HEK293 (cell line): Measurements from ENCODE around the gene LSS.

Experiments
- FEZF1 ChIP-seq: fragments of 450-650 bp; formaldehyde crosslinking; IDR thresholded peaks from 2 replicates; pipeline ENCODE4 v1.5.1; 2016; ENCODE audit warnings: missing biosample characterization, missing genetic modification characterization
- IKZF3 ChIP-seq: fragments of 450-650 bp; IDR thresholded peaks from 2 replicates; pipeline ENCODE4 v1.5.0; 2018; ENCODE audit warnings: missing biosample characterization, mild to moderate bottlenecking, missing genetic modification characterization, moderate library complexity
- PRDM1 ChIP-seq: fragments of 450-650 bp; formaldehyde crosslinking; IDR thresholded peaks from 2 replicates; pipeline ENCODE4; 2016; ENCODE audit warnings: missing biosample characterization, missing genetic modification characterization
- SALL2 ChIP-seq: fragments of 450-650 bp; formaldehyde crosslinking; IDR thresholded peaks from 2 replicates; pipeline ENCODE4 v1.5.0; 2017; ENCODE audit warnings: missing biosample characterization, mild to moderate bottlenecking, missing genetic modification characterization, borderline replicate concordance
- SCRT1 ChIP-seq: fragments of 450-650 bp; formaldehyde crosslinking; IDR thresholded peaks from 2 replicates; pipeline ENCODE4 v1.5.1; 2016; ENCODE audit warnings: missing biosample characterization, missing genetic modification characterization, borderline replicate concordance
- SP2 ChIP-seq: fragments of 450-650 bp; formaldehyde crosslinking; IDR thresholded peaks from 2 replicates; pipeline ENCODE4 v1.5.1; 2016; ENCODE audit warnings: missing biosample characterization, missing genetic modification characterization
- ZBTB48 ChIP-seq: fragments of 450-650 bp; formaldehyde crosslinking; IDR thresholded peaks from 2 replicates; pipeline ENCODE4 v1.5.1; 2016; ENCODE audit warnings: missing biosample characterization, missing genetic modification characterization
- ZFP69B ChIP-seq: fragments of 450-650 bp; formaldehyde crosslinking; IDR thresholded peaks from 2 replicates; pipeline ENCODE4 v1.5.1; 2016; ENCODE audit warnings: missing biosample characterization, missing genetic modification characterization
- ZNF157 ChIP-seq: fragments of 450-650 bp; formaldehyde crosslinking; IDR thresholded peaks from 2 replicates; pipeline ENCODE4 v1.5.1; 2016; ENCODE audit warnings: missing biosample characterization, missing genetic modification characterization
- ZNF175 ChIP-seq: fragments of 450-650 bp; formaldehyde crosslinking; IDR thresholded peaks from 2 replicates; pipeline ENCODE4 v1.5.1; 2016; ENCODE audit warnings: missing biosample characterization, missing genetic modification characterization
- ZNF184 ChIP-seq: fragments of 450-650 bp; IDR thresholded peaks from 2 replicates; pipeline ENCODE4 v1.5.1; 2018; ENCODE audit warnings: missing biosample characterization, mild to moderate bottlenecking, missing genetic modification characterization
- ZNF2 ChIP-seq: fragments of 450-650 bp; formaldehyde crosslinking; IDR thresholded peaks from 2 replicates; pipeline ENCODE4 v1.5.1; 2016; ENCODE audit warnings: missing biosample characterization, missing genetic modification characterization
- ZNF302 ChIP-seq: fragments of 450-650 bp; formaldehyde crosslinking; IDR thresholded peaks from 2 replicates; pipeline ENCODE4 v1.5.1; 2016; ENCODE audit warnings: missing biosample characterization, missing genetic modification characterization, low read depth
- ZNF324 ChIP-seq: fragments of 450-650 bp; formaldehyde crosslinking; IDR thresholded peaks from 2 replicates; pipeline ENCODE4 v1.5.1; 2016; ENCODE audit warnings: missing biosample characterization, missing genetic modification characterization
- ZNF341 ChIP-seq: fragments of 450-650 bp; formaldehyde crosslinking; IDR thresholded peaks from 2 replicates; pipeline ENCODE4; 2016; ENCODE audit warnings: low read depth, missing biosample characterization, missing genetic modification characterization
- ZNF423 ChIP-seq: fragments of 450-650 bp; formaldehyde crosslinking; IDR thresholded peaks from 2 replicates; pipeline ENCODE4 v1.5.1; 2016; ENCODE audit warnings: missing biosample characterization, missing genetic modification characterization
- ZNF530 ChIP-seq: fragments of 450-650 bp; formaldehyde crosslinking; IDR thresholded peaks from 2 replicates; pipeline ENCODE4 v1.5.1; 2016; ENCODE audit warnings: low read depth, missing biosample characterization, missing genetic modification characterization
- ZNF548 ChIP-seq: fragments of 450-650 bp; formaldehyde crosslinking; IDR thresholded peaks from 2 replicates; pipeline ENCODE4 v1.5.1; 2016; ENCODE audit warnings: missing biosample characterization, missing genetic modification characterization
- ZNF747 ChIP-seq: fragments of 450-650 bp; formaldehyde crosslinking; IDR thresholded peaks from 2 replicates; pipeline ENCODE4 v1.5.1; 2016; ENCODE audit warnings: missing biosample characterization, missing genetic modification characterization
- ZNF76 ChIP-seq: fragments of 450-650 bp; formaldehyde crosslinking; IDR thresholded peaks from 2 replicates; pipeline ENCODE4; 2016; ENCODE audit warnings: low read depth, missing biosample characterization, missing genetic modification characterization, borderline replicate concordance
- TF ChIP-seq, protein P1 (sequence below): fragments of 450-650 bp; formaldehyde crosslinking; IDR thresholded peaks from 2 replicates; pipeline ENCODE4 v1.5.1; 2016; ENCODE audit warnings: missing biosample characterization, missing genetic modification characterization
- TF ChIP-seq, protein P2 (sequence below): fragments of 450-650 bp; formaldehyde crosslinking; IDR thresholded peaks from 2 replicates; pipeline ENCODE4 v1.5.1; 2016; ENCODE audit warnings: missing biosample characterization, missing genetic modification characterization
- TF ChIP-seq, protein P3 (sequence below): fragments of 450-650 bp; formaldehyde crosslinking; IDR thresholded peaks from 2 replicates; pipeline ENCODE4 v1.5.1; 2016; ENCODE audit warnings: missing biosample characterization, missing genetic modification characterization
- TF ChIP-seq, protein P4 (sequence below): fragments of 450-650 bp; formaldehyde crosslinking; IDR thresholded peaks from 2 replicates; pipeline ENCODE4 v1.5.1; 2016; ENCODE audit warnings: missing biosample characterization, missing genetic modification characterization
- TF ChIP-seq, protein P5 (sequence below): fragments of 450-650 bp; formaldehyde crosslinking; IDR thresholded peaks from 2 replicates; pipeline ENCODE4 v1.5.1; 2017; ENCODE audit warnings: missing biosample characterization, missing genetic modification characterization
- TF ChIP-seq, protein P6 (sequence below): fragments of 450-650 bp; formaldehyde crosslinking; IDR thresholded peaks from 2 replicates; pipeline ENCODE4 v1.5.1; 2016; ENCODE audit warnings: missing biosample characterization, missing genetic modification characterization
- TF ChIP-seq, protein P7 (sequence below): fragments of 450-650 bp; formaldehyde crosslinking; IDR thresholded peaks from 2 replicates; pipeline ENCODE4 v1.5.1; 2017; ENCODE audit warnings: missing biosample characterization, missing genetic modification characterization

Gene LSS

DNA sequence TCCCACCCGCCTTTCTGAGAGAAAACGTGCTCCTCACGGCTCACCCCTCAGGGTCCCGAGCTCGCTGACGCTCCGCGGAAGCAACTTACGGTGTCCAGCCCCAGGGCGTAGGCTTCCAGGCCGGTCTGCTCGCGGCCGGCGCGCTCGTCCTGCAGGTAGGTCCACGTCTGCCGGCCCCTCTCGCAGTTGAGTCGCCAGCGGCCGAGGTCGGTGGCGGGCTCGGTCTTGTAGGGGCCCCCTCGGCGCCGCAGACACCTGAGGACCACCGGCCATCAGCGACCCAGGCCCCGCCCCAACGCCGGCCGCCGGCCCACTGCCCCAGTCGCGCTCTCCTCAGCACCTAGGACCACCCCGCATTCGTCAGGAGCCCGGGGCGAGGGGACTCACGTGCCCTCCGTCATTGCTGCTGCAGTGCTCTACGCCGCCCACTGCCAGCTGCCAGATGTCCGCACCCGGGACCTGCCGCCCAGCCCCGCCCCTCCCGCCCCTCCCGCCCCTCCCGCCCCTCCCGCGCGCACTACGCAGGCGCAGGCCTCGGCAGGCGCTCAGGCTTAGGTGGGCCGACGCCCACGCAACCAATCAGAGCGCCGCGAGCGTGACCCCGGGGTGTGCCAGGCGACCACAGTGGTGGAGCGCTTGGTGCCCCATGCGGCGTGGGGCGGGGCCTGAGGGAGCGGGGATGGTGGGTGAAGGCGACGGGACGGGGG is at the start of gene LSS (continued):
- TF ChIP-seq ZNF76 (tag by site-specific recombination) (peak; percentile 60), ZFP69B (tag by site-specific recombination) (peak; percentile 50; the same call in 1 of the 2 replicates), SCRT1 (tag by site-specific recombination) (no peak), ZNF324 (tag by site-specific recombination) (peak; percentile 84; the same call in 1 of the 2 replicates), ZNF548 (tag by site-specific recombination) (0 out of 2 replicates have a peak, but pooled peaks have one; percentile 29), ZNF530 (tag by site-specific recombination) (no peak), PRDM1 (no peak), ZNF2 (tag by site-specific recombination) (peak; percentile 83; the same call in 1 of the 2 replicates), ZNF175 (no peak), ZBTB48 (tag by site-specific recombination) (0 out of 2 replicates have a peak, but pooled peaks have one; percentile 30), FEZF1 (tag by site-specific recombination) (no peak), ZNF184 (tag by site-specific recombination) (0 out of 2 replicates have a peak, but pooled peaks have one; percentile 27), ZNF341 (peak; percentile 38; the same call in 1 of the 2 replicates), SP2 (peak; percentile 68), ZNF423 (tag by site-specific recombination) (no peak; the same call in 1 of the 2 replicates), SALL2 (tag by site-specific recombination) (no peak), IKZF3 (tag by site-specific recombination) (no peak), ZNF302 (no peak), ZNF157 (tag by site-specific recombination) (no peak), ZNF747 (tag by site-specific recombination) (no peak)
- TF ChIP-seq, protein P1, sequence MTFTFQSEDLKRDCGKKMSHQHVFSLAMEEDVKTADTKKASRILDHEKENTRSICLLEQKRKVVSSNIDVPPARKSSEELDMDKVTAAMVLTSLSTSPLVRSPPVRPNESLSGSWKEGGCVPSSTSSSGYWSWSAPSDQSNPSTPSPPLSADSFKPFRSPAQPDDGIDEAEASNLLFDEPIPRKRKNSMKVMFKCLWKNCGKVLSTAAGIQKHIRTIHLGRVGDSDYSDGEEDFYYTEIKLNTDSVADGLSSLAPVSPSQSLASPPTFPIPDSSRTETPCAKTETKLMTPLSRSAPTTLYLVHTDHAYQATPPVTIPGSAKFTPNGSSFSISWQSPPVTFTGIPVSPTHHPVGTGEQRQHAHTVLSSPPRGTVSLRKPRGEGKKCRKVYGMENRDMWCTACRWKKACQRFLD (tag by site-specific recombination), result peak; percentile 54; the same call in 1 of the 2 replicates
- TF ChIP-seq, protein P2, sequence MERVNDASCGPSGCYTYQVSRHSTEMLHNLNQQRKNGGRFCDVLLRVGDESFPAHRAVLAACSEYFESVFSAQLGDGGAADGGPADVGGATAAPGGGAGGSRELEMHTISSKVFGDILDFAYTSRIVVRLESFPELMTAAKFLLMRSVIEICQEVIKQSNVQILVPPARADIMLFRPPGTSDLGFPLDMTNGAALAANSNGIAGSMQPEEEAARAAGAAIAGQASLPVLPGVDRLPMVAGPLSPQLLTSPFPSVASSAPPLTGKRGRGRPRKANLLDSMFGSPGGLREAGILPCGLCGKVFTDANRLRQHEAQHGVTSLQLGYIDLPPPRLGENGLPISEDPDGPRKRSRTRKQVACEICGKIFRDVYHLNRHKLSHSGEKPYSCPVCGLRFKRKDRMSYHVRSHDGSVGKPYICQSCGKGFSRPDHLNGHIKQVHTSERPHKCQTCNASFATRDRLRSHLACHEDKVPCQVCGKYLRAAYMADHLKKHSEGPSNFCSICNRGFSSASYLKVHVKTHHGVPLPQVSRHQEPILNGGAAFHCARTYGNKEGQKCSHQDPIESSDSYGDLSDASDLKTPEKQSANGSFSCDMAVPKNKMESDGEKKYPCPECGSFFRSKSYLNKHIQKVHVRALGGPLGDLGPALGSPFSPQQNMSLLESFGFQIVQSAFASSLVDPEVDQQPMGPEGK, result peak; percentile 80
- TF ChIP-seq, protein P3, sequence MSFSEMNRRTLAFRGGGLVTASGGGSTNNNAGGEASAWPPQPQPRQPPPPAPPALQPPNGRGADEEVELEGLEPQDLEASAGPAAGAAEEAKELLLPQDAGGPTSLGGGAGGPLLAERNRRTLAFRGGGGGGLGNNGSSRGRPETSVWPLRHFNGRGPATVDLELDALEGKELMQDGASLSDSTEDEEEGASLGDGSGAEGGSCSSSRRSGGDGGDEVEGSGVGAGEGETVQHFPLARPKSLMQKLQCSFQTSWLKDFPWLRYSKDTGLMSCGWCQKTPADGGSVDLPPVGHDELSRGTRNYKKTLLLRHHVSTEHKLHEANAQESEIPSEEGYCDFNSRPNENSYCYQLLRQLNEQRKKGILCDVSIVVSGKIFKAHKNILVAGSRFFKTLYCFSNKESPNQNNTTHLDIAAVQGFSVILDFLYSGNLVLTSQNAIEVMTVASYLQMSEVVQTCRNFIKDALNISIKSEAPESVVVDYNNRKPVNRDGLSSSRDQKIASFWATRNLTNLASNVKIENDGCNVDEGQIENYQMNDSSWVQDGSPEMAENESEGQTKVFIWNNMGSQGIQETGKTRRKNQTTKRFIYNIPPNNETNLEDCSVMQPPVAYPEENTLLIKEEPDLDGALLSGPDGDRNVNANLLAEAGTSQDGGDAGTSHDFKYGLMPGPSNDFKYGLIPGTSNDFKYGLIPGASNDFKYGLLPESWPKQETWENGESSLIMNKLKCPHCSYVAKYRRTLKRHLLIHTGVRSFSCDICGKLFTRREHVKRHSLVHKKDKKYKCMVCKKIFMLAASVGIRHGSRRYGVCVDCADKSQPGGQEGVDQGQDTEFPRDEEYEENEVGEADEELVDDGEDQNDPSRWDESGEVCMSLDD (tag by site-specific recombination), result 0 out of 2 replicates have a peak, but pooled peaks have one; percentile 51
- TF ChIP-seq, protein P4, sequence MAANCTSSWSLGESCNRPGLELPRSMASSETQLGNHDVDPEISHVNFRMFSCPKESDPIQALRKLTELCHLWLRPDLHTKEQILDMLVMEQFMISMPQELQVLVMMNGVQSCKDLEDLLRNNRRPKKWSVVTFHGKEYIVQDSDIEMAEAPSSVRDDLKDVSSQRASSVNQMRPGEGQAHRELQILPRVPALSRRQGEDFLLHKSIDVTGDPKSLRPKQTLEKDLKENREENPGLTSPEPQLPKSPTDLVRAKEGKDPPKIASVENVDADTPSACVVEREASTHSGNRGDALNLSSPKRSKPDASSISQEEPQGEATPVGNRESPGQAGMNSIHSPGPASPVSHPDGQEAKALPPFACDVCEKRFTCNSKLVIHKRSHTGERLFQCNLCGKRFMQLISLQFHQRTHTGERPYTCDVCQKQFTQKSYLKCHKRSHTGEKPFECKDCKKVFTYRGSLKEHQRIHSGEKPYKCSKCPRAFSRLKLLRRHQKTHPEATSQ, result peak; percentile 94
- TF ChIP-seq, protein P5, sequence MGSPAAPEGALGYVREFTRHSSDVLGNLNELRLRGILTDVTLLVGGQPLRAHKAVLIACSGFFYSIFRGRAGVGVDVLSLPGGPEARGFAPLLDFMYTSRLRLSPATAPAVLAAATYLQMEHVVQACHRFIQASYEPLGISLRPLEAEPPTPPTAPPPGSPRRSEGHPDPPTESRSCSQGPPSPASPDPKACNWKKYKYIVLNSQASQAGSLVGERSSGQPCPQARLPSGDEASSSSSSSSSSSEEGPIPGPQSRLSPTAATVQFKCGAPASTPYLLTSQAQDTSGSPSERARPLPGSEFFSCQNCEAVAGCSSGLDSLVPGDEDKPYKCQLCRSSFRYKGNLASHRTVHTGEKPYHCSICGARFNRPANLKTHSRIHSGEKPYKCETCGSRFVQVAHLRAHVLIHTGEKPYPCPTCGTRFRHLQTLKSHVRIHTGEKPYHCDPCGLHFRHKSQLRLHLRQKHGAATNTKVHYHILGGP (tag by site-specific recombination), result no peak
- TF ChIP-seq, protein P6, sequence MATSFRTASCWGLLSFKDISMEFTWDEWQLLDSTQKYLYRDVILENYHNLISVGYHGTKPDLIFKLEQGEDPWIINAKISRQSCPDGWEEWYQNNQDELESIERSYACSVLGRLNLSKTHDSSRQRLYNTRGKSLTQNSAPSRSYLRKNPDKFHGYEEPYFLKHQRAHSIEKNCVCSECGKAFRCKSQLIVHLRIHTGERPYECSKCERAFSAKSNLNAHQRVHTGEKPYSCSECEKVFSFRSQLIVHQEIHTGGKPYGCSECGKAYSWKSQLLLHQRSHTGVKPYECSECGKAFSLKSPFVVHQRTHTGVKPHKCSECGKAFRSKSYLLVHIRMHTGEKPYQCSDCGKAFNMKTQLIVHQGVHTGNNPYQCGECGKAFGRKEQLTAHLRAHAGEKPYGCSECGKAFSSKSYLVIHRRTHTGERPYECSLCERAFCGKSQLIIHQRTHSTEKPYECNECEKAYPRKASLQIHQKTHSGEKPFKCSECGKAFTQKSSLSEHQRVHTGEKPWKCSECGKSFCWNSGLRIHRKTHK, result no peak
- TF ChIP-seq, protein P7, sequence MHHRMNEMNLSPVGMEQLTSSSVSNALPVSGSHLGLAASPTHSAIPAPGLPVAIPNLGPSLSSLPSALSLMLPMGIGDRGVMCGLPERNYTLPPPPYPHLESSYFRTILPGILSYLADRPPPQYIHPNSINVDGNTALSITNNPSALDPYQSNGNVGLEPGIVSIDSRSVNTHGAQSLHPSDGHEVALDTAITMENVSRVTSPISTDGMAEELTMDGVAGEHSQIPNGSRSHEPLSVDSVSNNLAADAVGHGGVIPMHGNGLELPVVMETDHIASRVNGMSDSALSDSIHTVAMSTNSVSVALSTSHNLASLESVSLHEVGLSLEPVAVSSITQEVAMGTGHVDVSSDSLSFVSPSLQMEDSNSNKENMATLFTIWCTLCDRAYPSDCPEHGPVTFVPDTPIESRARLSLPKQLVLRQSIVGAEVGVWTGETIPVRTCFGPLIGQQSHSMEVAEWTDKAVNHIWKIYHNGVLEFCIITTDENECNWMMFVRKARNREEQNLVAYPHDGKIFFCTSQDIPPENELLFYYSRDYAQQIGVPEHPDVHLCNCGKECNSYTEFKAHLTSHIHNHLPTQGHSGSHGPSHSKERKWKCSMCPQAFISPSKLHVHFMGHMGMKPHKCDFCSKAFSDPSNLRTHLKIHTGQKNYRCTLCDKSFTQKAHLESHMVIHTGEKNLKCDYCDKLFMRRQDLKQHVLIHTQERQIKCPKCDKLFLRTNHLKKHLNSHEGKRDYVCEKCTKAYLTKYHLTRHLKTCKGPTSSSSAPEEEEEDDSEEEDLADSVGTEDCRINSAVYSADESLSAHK (tag by site-specific recombination), result 0 out of 2 replicates have a peak, but pooled peaks have one; percentile 13
